Dermis microvascular lymphatic vessel endothelial cell (primary cell): Measurements from ENCODE around the gene MARK2. TPM values are rescaled to one million over a fixed set of nuclear protein-coding genes. Genes with fewer than 3 reads are reported as not detected.

Experiments used
- total RNA-seq: library from RNA; depleted of rRNA; stranded (reverse); fragments of >200 nt; gene quantifications from 2 replicates; pipeline ENCODE4 v1.2.1, GENCODE V29; 2014

The MARK2 gene
- total RNA-seq, 1 donor from 2014 or later = 7.8 TPM

Other genes starting within 250 kb of the MARK2 start
- 66.6 and 77.4 TPM in 2 replicates for gene PLAAT3, start 224.7 kb upstream of the MARK2 start, total RNA-seq
- gene ATL3, start 167.7 kb upstream of the MARK2 start, total RNA-seq = 85.6 and 87.2 TPM in 2 replicates
- 34.1 and 47.5 TPM in 2 replicates for gene RTN3, start 157.6 kb upstream of the MARK2 start, total RNA-seq
- gene ZFTA, start 70.3 kb upstream of the MARK2 start, total RNA-seq = 7.6 and 12.9 TPM in 2 replicates
- 9.0 and 13.3 TPM in 2 replicates for gene SPINDOC, start 25.7 kb upstream of the MARK2 start, total RNA-seq
- gene RCOR2, start 78.1 kb downstream of the MARK2 start, total RNA-seq = 0.13 TPM in 2 replicates
- gene NAA40, start 99.9 kb downstream of the MARK2 start, total RNA-seq = 8.3 and 13.4 TPM in 2 replicates
- 297 and 328 TPM in 2 replicates for gene COX8A, start 135.5 kb downstream of the MARK2 start, total RNA-seq
- gene OTUB1, start 147.3 kb downstream of the MARK2 start, total RNA-seq = 50.2 and 62.2 TPM in 2 replicates
- not detected in 2 replicates for gene FLRT1, start 196.8 kb downstream of the MARK2 start, total RNA-seq